Endothelial cell of umbilical vein (primary cell): ENCODE results near the gene CD163L1. TPM values are rescaled to one million over a fixed set of nuclear protein-coding genes. Genes with fewer than 3 reads are reported as not detected.

Experiments used
- BruUV-seq: library from RNA; stranded (reverse); fragments of 400-500 nt; replicated peaks from 2 replicates; lab custom pipeline; 2021; lab: Mats Ljungman, UMichigan
- CTCF ChIA-PET: fragments of 300-600, 350-600 bp; sonication (Branson Sonifier 250); formaldehyde crosslinking; loops from one replicate; lab custom pipeline; 2021; ENCODE audit warnings: antibody characterized with exemption, inconsistent platforms; lab: Charles Lee
- POLR2A ChIA-PET: fragments of 300-600, 350-600 bp; sonication (Branson Sonifier 250); formaldehyde crosslinking; loops from one replicate; lab custom pipeline; 2021; ENCODE audit warnings: antibody characterized with exemption, inconsistent platforms; lab: Charles Lee
- DNase-seq: peaks from one replicate; pipeline ENCODE4 v3.0.0-alpha.2; 2011; ENCODE audit warnings: low read depth, low spot score
- FAIRE-seq: peaks from 2 replicates; lab custom pipeline; 2011; peaks lifted over from hg19 to GRCh38; lab: Jason Lieb, UNC
- H2AFZ ChIP-seq: 2 replicates; pipeline ENCODE4 v1.6.0; 2012; ENCODE audit warnings: low read depth, low read length, control low read depth, inconsistent platforms
- H3K27ac ChIP-seq: 2 replicates; pipeline ENCODE4 v1.5.1; 2011; ENCODE audit warnings: low read depth, mild to moderate bottlenecking, control low read depth, low read length, moderate library complexity; ENCODE audit not compliant: insufficient read depth
- H3K27me3 ChIP-seq, 2 experiments: 2 replicates each; pipeline versions ENCODE4 v1.6.0 to v1.6.1; 2011; ENCODE audit warnings: low read length in 2 of 2, mixed read lengths in 1 of 2; ENCODE audit not compliant: control insufficient read depth in 2 of 2, insufficient read depth in 2 of 2
- H3K36me3 ChIP-seq, 2 experiments: 2 replicates in 1 of 2; 3 replicates in 1 of 2; pipeline ENCODE4 v1.5.1; 2011; ENCODE audit warnings: low read length in 2 of 2, mild to moderate bottlenecking in 1 of 2, moderate library complexity in 1 of 2; ENCODE audit not compliant: control insufficient read depth in 2 of 2, insufficient read depth in 2 of 2; ENCODE audit errors: extremely low read depth in 1 of 2
- H3K4me1 ChIP-seq: 3 replicates; pipeline ENCODE4 v1.5.1; 2011; ENCODE audit warnings: mild to moderate bottlenecking, low read length; ENCODE audit not compliant: control insufficient read depth, insufficient read depth; ENCODE audit errors: extremely low read depth
- H3K4me2 ChIP-seq: 2 replicates; pipeline ENCODE4 v1.6.1; 2011; ENCODE audit warnings: low read length, control low read depth, mixed read lengths; ENCODE audit not compliant: insufficient read depth
- H3K4me3 ChIP-seq, 3 experiments: fragments of 200-600 bp in 1 of 3; sonication (generic), shearing (Covaris generic) in 1 of 3; replicated peaks in 1 of 3; 2 replicates each; pipeline ENCODE4 v1.5.1; 2011 to 2016; ENCODE audit warnings: control low read depth in 3 of 3, low read length in 3 of 3, mild to moderate bottlenecking in 2 of 3, inconsistent platforms in 1 of 3, low read depth in 1 of 3, moderate library complexity in 1 of 3; ENCODE audit not compliant: insufficient read depth in 1 of 3
- H3K79me2 ChIP-seq: 2 replicates; pipeline ENCODE4 v1.6.0; 2012; ENCODE audit warnings: low read length, inconsistent platforms; ENCODE audit not compliant: control insufficient read depth, insufficient read depth
- H3K9ac ChIP-seq: replicated peaks from 2 replicates; pipeline ENCODE3; 2011; ENCODE audit warnings: low read length, control low read depth; ENCODE audit not compliant: insufficient read depth; ENCODE audit errors: extremely low read depth
- H3K9me1 ChIP-seq: replicated peaks from 3 replicates; pipeline ENCODE4 v1.6.0; 2011; ENCODE audit warnings: mild to moderate bottlenecking, low read length; ENCODE audit not compliant: control insufficient read depth, insufficient read depth; ENCODE audit errors: extremely low read depth
- H3K9me3 ChIP-seq: replicated peaks from 2 replicates; pipeline ENCODE4 v1.5.1; 2012; ENCODE audit warnings: low read length, inconsistent platforms; ENCODE audit not compliant: control insufficient read depth, insufficient read depth
- H4K20me1 ChIP-seq: replicated peaks from 2 replicates; pipeline ENCODE3; 2011; ENCODE audit warnings: mild to moderate bottlenecking, low read length; ENCODE audit not compliant: control insufficient read depth, insufficient read depth; ENCODE audit errors: extremely low read depth
- EZH2 ChIP-seq: IDR thresholded peaks from 2 replicates; pipeline ENCODE4 v1.6.1; 2012; ENCODE audit warnings: borderline replicate concordance, low read depth, mild to moderate bottlenecking, moderate library complexity, low read length, inconsistent platforms; ENCODE audit not compliant: severe bottlenecking
- FOS ChIP-seq: IDR thresholded peaks from 2 replicates; pipeline ENCODE4 v1.6.1; 2011; ENCODE audit warnings: mild to moderate bottlenecking, low read length, moderate library complexity, borderline replicate concordance; ENCODE audit not compliant: insufficient read depth
- GATA2 ChIP-seq: IDR thresholded peaks from 2 replicates; pipeline ENCODE4 v1.7.0; 2011; ENCODE audit warnings: low read depth, mild to moderate bottlenecking, moderate library complexity, mixed read lengths, low read length; ENCODE audit not compliant: insufficient read length, insufficient read depth
- JUN ChIP-seq: IDR thresholded peaks from 2 replicates; pipeline ENCODE4 v1.6.1; 2011; ENCODE audit warnings: borderline replicate concordance, low read depth; ENCODE audit not compliant: insufficient read length, insufficient read depth
- MYC ChIP-seq: IDR thresholded peaks from one replicate; pipeline ENCODE4 v1.6.1; 2011; ENCODE audit warnings: mild to moderate bottlenecking, low read depth, low read length
- POLR2A ChIP-seq: IDR thresholded peaks from 2 replicates; pipeline ENCODE4 v1.6.1; 2012; ENCODE audit warnings: low read depth, mild to moderate bottlenecking, control low read depth, low read length
- POLR2AphosphoS5 ChIP-seq: IDR thresholded peaks from 2 replicates; pipeline ENCODE4 v1.6.1; 2012; ENCODE audit warnings: low read depth, mild to moderate bottlenecking, control low read depth, low read length, moderate library complexity; ENCODE audit not compliant: insufficient read depth
- dilution Hi-C: fragments of 300-500 bp; cut with MboI; formaldehyde crosslinking; loops from one replicate; pipeline ENCODE4 v1.15.0; 2019; ENCODE audit warnings: low sequenced_read_pairs; ENCODE audit not compliant: extremely low pct_ligation_motif_present
- intact Hi-C: fragments of 100-400 bp; cut with micrococcal nuclease; formaldehyde crosslinking; loops from one replicate; pipeline ENCODE4 v1.10.0; 2022
- polyA plus RNA-seq, 4 experiments: library from polyadenylated mRNA; depleted of rRNA in 3 of 4; stranded (reverse) in 3 of 4; unstranded in 1 of 4; fragments of >200 nt; gene quantifications; 2 replicates each; pipeline versions ENCODE4 v1.2.1 to v1.2.3, GENCODE V29; 2011 to 2012; ENCODE audit warnings: missing spikeins in 1 of 4
- total RNA-seq: library from RNA; stranded (reverse); gene quantifications from 2 replicates; pipeline ENCODE4 v1.2.3, GENCODE V29; 2021
- TF ChIP-seq, protein P1 (sequence below), 2 donors: IDR thresholded peaks; 1 replicate in 1 of 2; 2 replicates in 1 of 2; pipeline ENCODE4 v1.5.1; 2011; ENCODE audit warnings: low read length in 2 of 2, mild to moderate bottlenecking in 2 of 2, moderate library complexity in 2 of 2, control low read depth in 1 of 2, inconsistent platforms in 1 of 2, low read depth in 1 of 2; ENCODE audit not compliant: insufficient read depth in 1 of 2; ENCODE audit errors: extremely low read depth in 1 of 2
- TF ChIP-seq, protein P2 (sequence below): IDR thresholded peaks from 2 replicates; pipeline ENCODE4 v1.6.1; 2011; ENCODE audit not compliant: insufficient read depth, insufficient read length

The CD163L1 gene
- total and polyA plus RNA-seq, 2 donors (not counting 3 experiments of a cell fraction or from before 2014, with no cell fraction given): 2.8 to 7.5 TPM

DNA sequence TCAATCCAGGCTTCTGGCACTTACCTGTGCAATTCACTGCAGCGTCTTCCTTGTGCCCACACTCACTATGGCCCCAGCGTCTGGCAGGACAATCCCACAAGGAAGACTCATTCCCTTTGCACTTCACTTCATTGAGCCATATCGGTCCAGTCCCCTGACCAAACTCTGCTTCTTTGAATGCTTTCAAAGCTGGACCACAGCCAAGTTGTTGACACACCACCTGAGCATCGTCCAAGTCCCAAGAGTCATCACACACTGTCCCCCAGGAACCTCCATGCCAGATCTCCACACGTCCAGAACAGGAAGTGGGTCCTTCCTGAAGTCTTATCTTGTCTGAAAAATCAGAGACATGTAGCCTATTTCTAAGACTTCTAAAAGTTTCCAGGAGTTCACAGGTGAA, 39.4 kb upstream of the CD163L1 start:
- POLR2A ChIA-PET: no interaction called here
- no peak for FAIRE-seq
- dilution Hi-C loops: no loop called here

More for the DNA sequence above, 39.4 kb upstream of the CD163L1 start:
- Histone ChIP-seq H3K27me3 (peaks cover under 1 to 5% of the 10 kb centered on the region in 2 experiments), H4K20me1 (no peaks in the 10 kb centered on the region), H2AFZ (no peak overlapping the region), H3K9ac (no peak overlapping the region), H3K79me2 (no peaks in the 10 kb centered on the region), H3K36me3 (no peaks in the 10 kb centered on the region), H3K9me3 (no peaks in the 10 kb centered on the region), H3K4me2 (no peak overlapping the region), H3K27ac (no peak overlapping the region), H3K4me1 (no peaks in the 10 kb centered on the region), H3K9me1 (no peaks in the 10 kb centered on the region), H3K4me3 (no peak overlapping the region)
- DNase-seq: no peak
- CTCF ChIA-PET: no interaction called here
- TF ChIP-seq, protein P1, sequence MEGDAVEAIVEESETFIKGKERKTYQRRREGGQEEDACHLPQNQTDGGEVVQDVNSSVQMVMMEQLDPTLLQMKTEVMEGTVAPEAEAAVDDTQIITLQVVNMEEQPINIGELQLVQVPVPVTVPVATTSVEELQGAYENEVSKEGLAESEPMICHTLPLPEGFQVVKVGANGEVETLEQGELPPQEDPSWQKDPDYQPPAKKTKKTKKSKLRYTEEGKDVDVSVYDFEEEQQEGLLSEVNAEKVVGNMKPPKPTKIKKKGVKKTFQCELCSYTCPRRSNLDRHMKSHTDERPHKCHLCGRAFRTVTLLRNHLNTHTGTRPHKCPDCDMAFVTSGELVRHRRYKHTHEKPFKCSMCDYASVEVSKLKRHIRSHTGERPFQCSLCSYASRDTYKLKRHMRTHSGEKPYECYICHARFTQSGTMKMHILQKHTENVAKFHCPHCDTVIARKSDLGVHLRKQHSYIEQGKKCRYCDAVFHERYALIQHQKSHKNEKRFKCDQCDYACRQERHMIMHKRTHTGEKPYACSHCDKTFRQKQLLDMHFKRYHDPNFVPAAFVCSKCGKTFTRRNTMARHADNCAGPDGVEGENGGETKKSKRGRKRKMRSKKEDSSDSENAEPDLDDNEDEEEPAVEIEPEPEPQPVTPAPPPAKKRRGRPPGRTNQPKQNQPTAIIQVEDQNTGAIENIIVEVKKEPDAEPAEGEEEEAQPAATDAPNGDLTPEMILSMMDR (IDR thresholded peaks at IDR 0.05; ENCODE audit: extremely low read depth in 1 of 2, insufficient read depth in 1 of 2, low read depth in 1 of 2, low read length in 2 of 2): no peak
- TF ChIP-seq MYC (no peak), EZH2 (no peak), FOS (no peak), JUN (no peak), POLR2A (no peak), POLR2AphosphoS5 (no peak), GATA2 (no peak)
- TF ChIP-seq, protein P2, sequence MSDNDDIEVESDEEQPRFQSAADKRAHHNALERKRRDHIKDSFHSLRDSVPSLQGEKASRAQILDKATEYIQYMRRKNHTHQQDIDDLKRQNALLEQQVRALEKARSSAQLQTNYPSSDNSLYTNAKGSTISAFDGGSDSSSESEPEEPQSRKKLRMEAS: no peak
- BruUV-seq: no TSS peak
- intact Hi-C loops: no loop called here
